NCI-H748 treated with DMSO at 0.1 percent for 48 hours (cell line): ENCODE data around the gene GPM6B.
"Not testable (repeated sequence)": the region's sequence is repeated elsewhere in the genome, so short reads cannot be mapped to it uniquely, and the experiment has no call there.

Experiments used
- DNase-seq: peaks from one replicate; lab custom pipeline; 2025; lab: John Stamatoyannopoulos, UW

Gene GPM6B

DNA sequence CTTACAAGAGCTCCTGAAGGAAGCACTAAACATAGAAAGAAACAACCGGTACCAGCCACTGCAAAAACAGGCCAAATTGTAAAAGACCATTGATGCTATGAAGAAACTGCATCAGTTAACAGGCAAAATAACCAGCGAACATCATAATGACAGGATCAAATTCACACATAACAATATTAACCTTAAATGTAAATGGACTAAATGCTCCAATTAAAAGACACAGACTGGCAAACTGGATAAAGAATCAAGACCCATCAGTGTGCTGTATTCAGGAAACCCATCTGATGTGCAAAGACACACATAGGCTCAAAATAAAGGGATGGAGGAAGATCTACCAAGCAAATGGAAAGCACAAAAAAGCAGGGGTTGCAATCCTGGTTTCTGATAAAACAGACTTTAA is 90.3 kb downstream of the GPM6B start:
- not testable (repeated sequence) for DNase-seq

DNA sequence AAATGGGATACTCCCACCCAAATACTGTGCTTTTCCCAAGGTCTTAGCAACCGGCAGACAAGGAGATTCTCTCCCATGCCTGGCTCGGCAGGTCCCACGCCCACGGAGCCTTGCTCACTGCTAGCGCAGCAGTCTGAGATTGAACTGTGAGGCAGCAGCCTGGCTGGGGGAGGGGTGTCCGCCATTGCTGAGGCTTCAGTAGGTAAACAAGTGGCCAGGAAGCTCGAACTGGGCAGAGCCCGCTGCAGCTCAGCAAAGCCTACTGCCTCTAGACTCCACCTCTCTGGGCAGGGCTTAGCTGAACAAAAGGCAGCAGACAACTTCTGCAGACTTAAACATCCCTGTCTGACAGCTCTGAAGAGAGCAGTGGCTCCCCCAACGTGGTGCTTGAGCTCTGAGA is 92.0 kb downstream of the GPM6B start:
- DNase-seq: not testable (repeated sequence)

DNA sequence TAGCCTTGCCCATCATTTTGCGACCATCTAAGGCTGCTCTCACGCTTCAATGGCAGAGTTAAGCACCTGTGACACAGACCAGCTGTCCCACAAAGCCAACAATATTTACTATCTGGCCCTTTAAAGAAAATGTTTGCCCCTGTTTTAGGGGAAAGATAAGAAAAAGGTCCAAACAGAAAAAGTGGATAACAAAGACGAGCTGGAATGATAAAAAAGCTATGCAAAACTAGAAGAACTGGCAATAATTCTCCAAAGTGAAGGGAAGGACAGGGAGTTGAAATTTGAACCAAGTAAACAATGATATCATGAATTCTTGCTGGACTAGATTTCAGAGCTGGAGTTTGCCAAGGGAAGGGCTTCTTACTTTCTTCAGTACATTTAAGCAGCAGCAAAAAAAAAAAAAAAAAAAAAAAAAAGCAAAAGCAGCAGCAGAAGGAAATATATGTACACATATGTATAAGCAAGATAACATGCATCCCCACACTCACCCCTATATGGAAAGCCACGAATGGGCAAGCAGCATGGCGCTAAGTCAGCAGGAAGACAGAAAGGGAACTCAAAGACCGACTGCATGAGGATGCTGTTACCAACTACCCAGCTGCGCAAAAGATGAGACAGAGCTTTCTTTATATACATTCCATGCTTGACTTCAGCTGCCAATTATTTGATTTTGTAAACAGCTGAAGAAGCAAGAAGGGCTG is 94.9 kb downstream of the GPM6B start:
- DNase-seq: no peak

DNA sequence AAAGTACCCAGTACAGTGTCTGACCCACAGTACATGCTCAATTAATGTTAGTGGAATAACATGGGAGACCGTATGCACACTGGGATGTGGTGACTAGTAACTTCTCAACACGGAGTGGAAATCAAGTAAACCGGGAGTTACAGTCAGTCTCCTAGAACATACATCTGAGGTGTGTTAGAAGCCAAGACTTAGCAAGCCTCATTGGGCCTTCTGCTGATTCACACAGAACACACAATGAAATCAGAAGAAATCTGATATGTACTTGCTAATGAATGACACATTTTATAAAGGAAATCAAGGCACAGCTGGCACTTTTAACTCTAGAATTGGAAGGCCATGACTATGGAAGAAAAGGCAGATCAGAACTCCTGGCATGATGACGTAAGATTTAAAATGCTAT is 95.5 kb downstream of the GPM6B start:
- no peak for DNase-seq
